Esophagus (tissue), 2 donors: ENCODE data around the gene CLDN15. TPM values are rescaled to one million over a fixed set of nuclear protein-coding genes. Genes with fewer than 3 reads are reported as not detected.
A peak's percentile ranks its signal among the peaks of the same experiment; 100 is the strongest.

ENCODE experiments used
- H3K27ac ChIP-seq, 2 donors: one replicate each; pipeline ENCODE4 v1.5.1; 2013; ENCODE audit warnings: low read depth in 2 of 2, mild to moderate bottlenecking in 2 of 2, inconsistent platforms in 1 of 2, low read length in 1 of 2, moderate library complexity in 1 of 2
- H3K27me3 ChIP-seq, 2 donors: one replicate each; pipeline ENCODE4 v1.6.1; 2013; ENCODE audit warnings: low read length in 2 of 2, control low read depth in 1 of 2, mild to moderate bottlenecking in 1 of 2; ENCODE audit not compliant: insufficient read depth in 2 of 2, control insufficient read depth in 1 of 2
- H3K36me3 ChIP-seq, 2 donors: one replicate each; pipeline ENCODE4 v1.6.1; 2013; ENCODE audit warnings: low read length in 1 of 2; ENCODE audit not compliant: control insufficient read depth in 2 of 2, insufficient read depth in 2 of 2
- H3K4me1 ChIP-seq, 2 donors: one replicate each; pipeline ENCODE4 v1.6.1; 2013; ENCODE audit warnings: low read length in 1 of 2; ENCODE audit not compliant: control insufficient read depth in 2 of 2, insufficient read depth in 2 of 2
- H3K4me3 ChIP-seq, 2 donors: one replicate each; pipeline ENCODE4 v1.5.1; 2013; ENCODE audit warnings: low read length in 2 of 2, mild to moderate bottlenecking in 2 of 2, low read depth in 1 of 2, moderate library complexity in 1 of 2
- H3K9me3 ChIP-seq, 2 donors: one replicate each; pipeline ENCODE4 v1.6.1; 2013; ENCODE audit warnings: mild to moderate bottlenecking in 2 of 2, low read depth in 1 of 2, low read length in 1 of 2, moderate library complexity in 1 of 2; ENCODE audit not compliant: control insufficient read depth in 2 of 2, insufficient read depth in 1 of 2
- WGBS, 2 donors: extraction: QIAGEN DNeasy Blood & Tissue Kit; methylation state at CpG; one replicate each; pipeline ENCODE4 v1.1.7; 2013; 5-methylcytosine and 5-hydroxymethylcytosine counted together
- polyA plus RNA-seq, 2 donors: library from polyadenylated mRNA; stranded (reverse); fragments of 200-250 nt; gene quantifications; one replicate each; pipeline ENCODE4 v1.2.3, GENCODE V29; 2013
- donor health status: healthy with polysubstance abuse.
- donor health status: Bipolar disorder and iron deficiency.

The CLDN15 gene
- polyA plus RNA-seq, 2 donors, result 3.7 to 5.9 TPM

- peak overlapping the region; percentile 46 to 51 for H3K27ac ChIP-seq
- H3K9me3 ChIP-seq, result no peaks in the 10 kb centered on the region
- no peak overlapping the region for H3K4me3 ChIP-seq
- H3K36me3 ChIP-seq, result peaks cover 5 to 29% of the 10 kb centered on the region in 2 donors
- 57 to 73% methylated on average over 28 of the region's 28 CpGs for WGBS, 2 donors
- no peaks in the 10 kb centered on the region for H3K27me3 ChIP-seq
- peaks cover 2 to 13% of the 10 kb centered on the region in 2 donors for H3K4me1 ChIP-seq
Observed at GRCh38 chr7:101238226-101239182, 902 bp upstream of the CLDN15 start.

GRCh38 chr7:101236292-101236835 is 1.2 kb downstream of the CLDN15 start:
- Histone ChIP-seq H3K27ac (no peak overlapping the region), H3K4me1 (peaks cover 2 to 9% of the 10 kb centered on the region in 2 donors), H3K36me3 (peaks cover 5 to 29% of the 10 kb centered on the region in 2 donors), H3K4me3 (no peak overlapping the region), H3K9me3 (no peaks in the 10 kb centered on the region), H3K27me3 (no peaks in the 10 kb centered on the region)
- WGBS, 2 donors, result 78 to 81% methylated on average over 21 of the region's 21 CpGs

GRCh38 chr7:101235522-101235921 is 2.1 kb downstream of the CLDN15 start:
- Histone ChIP-seq H3K27me3 (no peaks in the 10 kb centered on the region), H3K4me3 (no peak overlapping the region), H3K27ac (no peak overlapping the region), H3K9me3 (no peaks in the 10 kb centered on the region), H3K4me1 (peaks cover 2 to 6% of the 10 kb centered on the region in 2 donors), H3K36me3 (peaks cover 0 to 26% of the 10 kb centered on the region in 2 donors)
- WGBS, 2 donors, result 69 to 72% methylated on average over 9 of the region's 9 CpGs

GRCh38 chr7:101235050-101235449 is 2.6 kb downstream of the CLDN15 start:
- Histone ChIP-seq H3K4me3 (no peak overlapping the region), H3K27ac (no peak overlapping the region), H3K4me1 (peaks cover 2 to 5% of the 10 kb centered on the region in 2 donors), H3K36me3 (peaks cover 0 to 21% of the 10 kb centered on the region in 2 donors), H3K9me3 (no peaks in the 10 kb centered on the region), H3K27me3 (no peaks in the 10 kb centered on the region)
- WGBS, 2 donors, result 72 to 78% methylated on average over 11 of the region's 11 CpGs

- WGBS, 2 donors, result 70 to 71% methylated on average over 5 of the region's 5 CpGs
- Histone ChIP-seq H3K27me3 (no peaks in the 10 kb centered on the region), H3K27ac (no peak overlapping the region), H3K4me3 (no peak overlapping the region), H3K4me1 (peaks cover 2 to 5% of the 10 kb centered on the region in 2 donors), H3K9me3 (no peaks in the 10 kb centered on the region), H3K36me3 (peaks cover 0 to 21% of the 10 kb centered on the region in 2 donors)
Observed at GRCh38 chr7:101234636-101235035, 3.0 kb downstream of the CLDN15 start.

GRCh38 chr7:101233907-101234547 is 3.6 kb downstream of the CLDN15 start:
- H3K36me3 ChIP-seq, result peaks cover 0 to 20% of the 10 kb centered on the region in 2 donors
- no peak overlapping the region for H3K4me3 ChIP-seq
- H3K9me3 ChIP-seq, result no peaks in the 10 kb centered on the region
- H3K27ac ChIP-seq, result no peak overlapping the region
- WGBS, 2 donors, result 75 to 87% methylated on average over 21 of the region's 21 CpGs
- H3K4me1 ChIP-seq, result peaks cover 2 to 5% of the 10 kb centered on the region in 2 donors
- H3K27me3 ChIP-seq, result no peaks in the 10 kb centered on the region

GRCh38 chr7:101232141-101232850 is 5.3 kb downstream of the CLDN15 start:
- Histone ChIP-seq H3K27me3 (no peaks in the 10 kb centered on the region), H3K9me3 (no peaks in the 10 kb centered on the region), H3K36me3 (peaks cover 3 to 15% of the 10 kb centered on the region in 2 donors), H3K4me3 (peak overlapping the region; percentile 39 to 44), H3K27ac (peak overlapping the region; percentile 66 to 68), H3K4me1 (peaks cover 2 to 5% of the 10 kb centered on the region in 2 donors)
- 27 to 28% methylated on average over 52 of the region's 52 CpGs for WGBS, 2 donors

GRCh38 chr7:101231644-101232043 is 6.0 kb downstream of the CLDN15 start:
- peak overlapping the region in 1 of 2 donors; percentile 39 for H3K4me3 ChIP-seq
- H3K36me3 ChIP-seq, result peaks cover 3 to 11% of the 10 kb centered on the region in 2 donors
- H3K27ac ChIP-seq, result peak overlapping the region; percentile 66 to 68
- WGBS, 2 donors, result 40 to 56% methylated on average over 7 of the region's 7 CpGs
- peaks cover 2 to 5% of the 10 kb centered on the region in 2 donors for H3K4me1 ChIP-seq
- H3K9me3 ChIP-seq, result no peaks in the 10 kb centered on the region
- no peaks in the 10 kb centered on the region for H3K27me3 ChIP-seq

GRCh38 chr7:101226721-101227120 is 10.9 kb downstream of the CLDN15 start:
- peaks cover 11 to 34% of the 10 kb centered on the region in 2 donors for H3K36me3 ChIP-seq
- 86 to 90% methylated on average over 9 of the region's 9 CpGs for WGBS, 2 donors

More at GRCh38 chr7:101226721-101227120, 10.9 kb downstream of the CLDN15 start:
- peaks cover 0 to 1% of the 10 kb centered on the region in 2 donors for H3K4me1 ChIP-seq
- H3K27me3 ChIP-seq, result no peaks in the 10 kb centered on the region
- no peak overlapping the region for H3K4me3 ChIP-seq
- H3K9me3 ChIP-seq, result no peaks in the 10 kb centered on the region
- no peak overlapping the region for H3K27ac ChIP-seq
